Adipocyte (in vitro differentiated cells): Measurements from ENCODE around the gene MRPL20.
"Not testable (repeated sequence)": the region's sequence is repeated elsewhere in the genome, so short reads cannot be mapped to it uniquely, and the experiment has no call there.

Experiments
- DNase-seq: peaks from one replicate; pipeline ENCODE4 v3.0.0-alpha.2; 2015; ENCODE audit warnings: low read depth
- H3K27me3 ChIP-seq: replicated peaks from 2 replicates; pipeline ENCODE4 v1.7.0; 2013; ENCODE audit warnings: mild to moderate bottlenecking, low read length, moderate library complexity; ENCODE audit not compliant: control insufficient read depth, insufficient read depth
- H3K36me3 ChIP-seq: 2 replicates; pipeline ENCODE4 v1.7.0; 2013; ENCODE audit warnings: low read length, mild to moderate bottlenecking, moderate library complexity; ENCODE audit not compliant: control insufficient read depth, insufficient read depth, severe bottlenecking
- H3K4me1 ChIP-seq: 2 replicates; pipeline ENCODE4 v1.7.0; 2013; ENCODE audit warnings: mild to moderate bottlenecking, low read length, moderate library complexity; ENCODE audit not compliant: control insufficient read depth, insufficient read depth
- H3K4me3 ChIP-seq: 2 replicates; pipeline ENCODE4 v1.7.0; 2013; ENCODE audit warnings: mild to moderate bottlenecking, low read length, moderate library complexity
- H3K9ac ChIP-seq: 2 replicates; pipeline ENCODE4 v1.7.0; 2013; ENCODE audit warnings: mild to moderate bottlenecking, low read length, moderate library complexity
- H3K9me3 ChIP-seq: 2 replicates; pipeline ENCODE4 v1.7.0; 2013; ENCODE audit warnings: mild to moderate bottlenecking, low read length, moderate library complexity; ENCODE audit not compliant: control insufficient read depth

The MRPL20 gene

DNA sequence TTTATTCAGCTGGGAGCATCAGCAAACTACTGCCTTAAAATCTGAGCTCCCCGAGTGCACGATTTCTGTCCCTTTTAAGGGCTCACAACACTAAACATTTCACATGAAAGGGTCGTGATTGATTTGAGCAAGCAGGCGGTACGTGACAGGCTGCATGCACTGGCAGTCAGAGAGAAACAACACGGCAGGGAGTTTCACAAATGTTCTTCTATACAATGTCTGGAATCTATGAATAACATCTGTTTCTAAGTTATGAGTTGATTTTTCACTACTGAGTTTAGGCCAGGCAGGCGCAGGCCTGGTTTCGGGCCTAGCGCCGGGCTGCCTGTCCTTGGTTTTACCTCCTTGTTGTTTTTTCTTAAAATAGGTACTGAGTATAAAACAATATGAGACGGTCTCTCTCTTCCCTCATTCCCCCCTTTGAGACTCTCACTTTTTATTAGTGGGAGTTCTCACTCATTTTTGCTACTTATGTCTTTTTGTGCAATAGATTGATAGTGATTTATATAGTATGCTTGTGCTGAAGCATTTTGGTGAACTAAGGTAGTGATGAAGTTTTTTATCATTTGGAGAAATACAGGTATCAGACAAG, 5.3 kb upstream of the MRPL20 start:
- not testable (repeated sequence) for DNase-seq, H3K4me3 ChIP-seq, H3K9me3 ChIP-seq, H3K36me3 ChIP-seq, H3K27me3 ChIP-seq, H3K9ac ChIP-seq, H3K4me1 ChIP-seq

DNA sequence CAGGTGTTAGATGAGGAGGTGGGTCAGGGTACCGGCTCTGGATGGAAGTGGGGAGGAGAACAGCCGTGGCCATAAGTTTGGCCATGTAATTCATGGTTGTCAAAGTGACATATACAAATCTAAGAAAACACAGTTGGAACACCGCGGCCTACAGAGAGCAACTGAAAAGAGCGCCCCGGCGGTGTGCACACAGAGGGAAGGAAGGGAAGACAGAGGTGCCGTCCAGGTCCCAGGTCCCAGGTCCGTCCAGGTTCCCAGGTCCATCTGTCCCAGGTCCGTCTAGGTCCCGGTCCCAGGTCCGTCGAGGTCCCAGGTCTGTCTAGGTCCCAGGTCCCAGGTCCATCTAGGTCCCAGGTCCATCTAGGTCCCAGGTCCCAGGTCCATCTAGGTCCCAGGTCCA, 4.5 kb upstream of the MRPL20 start:
- H3K4me1 ChIP-seq: peaks cover 8% of the 10 kb centered on the region
- H3K9me3 ChIP-seq: no peaks in the 10 kb centered on the region
- DNase-seq: no peak
- H3K27me3 ChIP-seq: no peaks in the 10 kb centered on the region
- no peaks in the 10 kb centered on the region for H3K36me3 ChIP-seq
- H3K4me3 ChIP-seq: no peak overlapping the region
- H3K9ac ChIP-seq: no peak overlapping the region

DNA sequence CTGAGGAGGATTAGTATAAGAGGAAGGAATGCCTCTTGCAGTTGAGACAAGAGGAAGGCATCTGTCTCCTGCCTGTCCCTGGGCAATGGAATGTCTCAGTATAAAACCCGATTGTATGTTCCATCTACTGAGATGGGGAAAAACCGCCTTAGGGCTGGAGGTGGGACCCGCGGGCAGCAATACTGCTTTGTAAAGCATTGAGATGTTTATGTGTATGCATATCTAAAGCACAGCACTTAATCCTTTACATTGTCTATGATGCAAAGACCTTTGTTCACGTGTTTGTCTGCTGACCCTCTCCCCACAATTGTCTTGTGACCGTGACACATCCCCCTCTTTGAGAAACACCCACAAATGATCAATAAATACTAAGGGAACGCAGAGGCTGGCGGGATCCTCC, 3.1 kb upstream of the MRPL20 start:
- not testable (repeated sequence) for H3K36me3 ChIP-seq, DNase-seq, H3K9ac ChIP-seq, H3K27me3 ChIP-seq, H3K9me3 ChIP-seq, H3K4me3 ChIP-seq
- H3K4me1 ChIP-seq: peaks cover 19% of the 10 kb centered on the region

DNA sequence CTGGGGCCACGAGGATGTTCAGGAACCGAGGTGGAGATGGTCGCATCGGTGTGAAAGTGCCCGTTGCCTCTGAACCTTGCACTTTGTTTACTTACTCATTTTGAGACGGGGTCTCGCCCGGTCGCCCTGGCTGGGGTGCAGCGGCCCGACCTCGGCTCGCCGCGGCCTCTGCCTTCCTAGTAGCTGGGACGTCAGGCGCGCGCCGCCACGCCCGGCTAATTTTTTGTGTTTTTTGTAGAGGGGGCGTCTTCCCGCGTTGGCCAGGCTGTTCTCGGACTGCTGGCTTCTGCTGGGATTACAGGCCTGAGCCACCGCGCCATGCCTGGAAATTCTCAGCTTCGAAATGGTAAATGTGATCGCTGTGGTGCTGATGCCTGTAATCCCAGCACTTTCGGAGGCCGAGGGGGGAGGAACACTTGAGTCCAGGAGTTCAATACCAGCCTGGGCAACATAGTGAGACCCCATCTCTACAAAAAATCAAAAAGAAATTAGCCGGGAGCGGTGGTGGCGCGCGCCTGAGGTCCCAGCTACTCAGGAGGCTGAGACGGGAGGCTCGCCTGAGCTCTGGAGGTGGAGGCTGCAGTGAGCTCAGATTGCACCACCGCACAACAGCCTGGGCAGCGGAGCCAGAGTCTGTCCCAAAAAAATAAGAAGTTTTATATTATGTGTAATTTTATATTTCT, 684 bp upstream of the MRPL20 start:
- Histone ChIP-seq H3K9ac (peak overlapping the region; percentile 98), H3K27me3 (no peaks in the 10 kb centered on the region), H3K36me3 (peaks cover 25% of the 10 kb centered on the region), H3K4me1 (peaks cover 20% of the 10 kb centered on the region), H3K4me3 (peak overlapping the region; percentile 96), H3K9me3 (no peaks in the 10 kb centered on the region)
- DNase-seq: peak; percentile 72

DNA sequence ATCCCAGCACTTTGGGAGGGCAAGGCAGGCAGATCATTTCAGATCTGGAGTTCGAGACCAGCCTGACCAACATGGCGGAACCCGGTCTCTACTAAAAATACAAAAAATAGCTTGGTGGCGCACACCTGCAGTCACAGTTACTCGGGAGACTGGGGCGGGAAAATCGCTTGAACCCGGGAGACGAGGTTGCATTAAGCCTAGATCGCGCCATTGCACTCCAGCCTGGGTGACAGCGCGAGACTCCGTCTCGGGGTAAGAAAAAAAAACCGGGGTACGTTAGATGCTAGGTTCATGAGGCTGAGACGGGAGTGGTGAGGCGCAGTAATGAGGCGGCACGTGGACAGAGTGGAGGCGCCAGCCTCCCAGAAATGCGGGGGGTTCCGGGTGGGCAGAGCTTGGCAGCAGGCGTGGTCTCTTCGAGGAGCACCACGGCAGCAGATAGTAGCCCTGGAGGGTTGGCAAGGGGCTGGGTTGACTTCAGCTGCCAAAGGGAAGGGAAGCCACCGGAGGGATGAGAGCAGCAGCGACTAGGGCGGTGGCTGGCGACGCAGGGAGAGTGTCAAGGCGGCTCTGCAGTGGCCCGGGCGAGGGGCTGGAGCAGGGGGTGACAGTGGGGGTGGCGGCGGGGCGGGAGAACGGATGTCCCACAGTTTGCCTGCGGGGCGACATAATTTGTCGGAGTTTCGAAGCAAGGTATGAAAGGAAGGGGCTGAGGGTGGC, 832 bp downstream of the MRPL20 start:
- peak overlapping the region; percentile 98 for H3K9ac ChIP-seq
- H3K4me1 ChIP-seq: peaks cover 22% of the 10 kb centered on the region
- peaks cover 39% of the 10 kb centered on the region for H3K36me3 ChIP-seq
- H3K9me3 ChIP-seq: no peaks in the 10 kb centered on the region
- H3K4me3 ChIP-seq: peak overlapping the region; percentile 96
- H3K27me3 ChIP-seq: no peaks in the 10 kb centered on the region
- no peak for DNase-seq

DNA sequence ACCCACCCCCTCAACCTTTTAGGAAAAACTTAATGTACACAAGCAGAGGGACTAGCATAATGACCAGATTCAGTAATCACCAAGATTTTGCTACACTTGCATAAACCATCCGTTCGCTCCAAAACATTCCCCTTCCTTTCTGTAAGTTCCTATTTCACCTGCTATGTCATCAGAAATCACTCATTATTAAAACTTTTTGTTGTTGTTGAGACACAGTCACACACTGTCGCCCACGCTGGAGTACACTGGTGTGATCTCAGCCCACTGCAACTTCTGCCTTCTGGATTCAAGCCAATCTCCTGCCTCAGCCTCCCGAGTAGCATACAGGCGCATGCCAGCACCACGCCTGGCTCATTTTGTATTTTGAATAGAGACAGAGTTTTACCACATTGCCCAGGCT, 3.4 kb downstream of the MRPL20 start:
- Histone ChIP-seq H3K4me3 (no peak overlapping the region), H3K9me3 (no peaks in the 10 kb centered on the region), H3K36me3 (peaks cover 46% of the 10 kb centered on the region), H3K4me1 (peaks cover 36% of the 10 kb centered on the region), H3K27me3 (no peaks in the 10 kb centered on the region), H3K9ac (no peak overlapping the region)
- no peak for DNase-seq

DNA sequence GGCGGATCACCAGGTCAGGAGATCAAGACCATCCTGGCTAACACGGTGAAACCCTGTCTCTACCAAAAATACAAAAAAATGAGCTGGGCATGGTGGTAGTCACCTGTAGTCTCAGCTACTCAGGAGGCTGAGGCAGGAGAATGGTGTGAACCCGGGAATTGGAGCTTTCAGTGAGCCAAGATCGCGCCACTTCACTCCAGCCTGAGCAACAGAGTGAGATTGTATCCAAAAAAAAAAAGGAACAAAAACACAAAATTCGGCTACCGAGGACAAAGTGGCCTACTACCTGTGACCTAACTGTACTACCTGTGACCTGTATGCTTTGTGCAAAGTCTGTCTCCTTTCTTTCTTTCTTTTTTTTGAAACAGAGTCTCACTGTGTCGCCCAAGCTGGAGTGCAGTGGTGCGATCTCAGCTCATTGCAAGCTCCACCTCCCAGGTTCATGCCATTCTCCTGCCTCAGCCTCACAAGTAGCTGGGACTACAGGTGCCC, 4.1 kb downstream of the MRPL20 start:
- peaks cover 31% of the 10 kb centered on the region for H3K4me1 ChIP-seq
- H3K9ac ChIP-seq, H3K9me3 ChIP-seq, DNase-seq, H3K4me3 ChIP-seq, H3K27me3 ChIP-seq: not testable (repeated sequence)
- peaks cover 47% of the 10 kb centered on the region for H3K36me3 ChIP-seq

DNA sequence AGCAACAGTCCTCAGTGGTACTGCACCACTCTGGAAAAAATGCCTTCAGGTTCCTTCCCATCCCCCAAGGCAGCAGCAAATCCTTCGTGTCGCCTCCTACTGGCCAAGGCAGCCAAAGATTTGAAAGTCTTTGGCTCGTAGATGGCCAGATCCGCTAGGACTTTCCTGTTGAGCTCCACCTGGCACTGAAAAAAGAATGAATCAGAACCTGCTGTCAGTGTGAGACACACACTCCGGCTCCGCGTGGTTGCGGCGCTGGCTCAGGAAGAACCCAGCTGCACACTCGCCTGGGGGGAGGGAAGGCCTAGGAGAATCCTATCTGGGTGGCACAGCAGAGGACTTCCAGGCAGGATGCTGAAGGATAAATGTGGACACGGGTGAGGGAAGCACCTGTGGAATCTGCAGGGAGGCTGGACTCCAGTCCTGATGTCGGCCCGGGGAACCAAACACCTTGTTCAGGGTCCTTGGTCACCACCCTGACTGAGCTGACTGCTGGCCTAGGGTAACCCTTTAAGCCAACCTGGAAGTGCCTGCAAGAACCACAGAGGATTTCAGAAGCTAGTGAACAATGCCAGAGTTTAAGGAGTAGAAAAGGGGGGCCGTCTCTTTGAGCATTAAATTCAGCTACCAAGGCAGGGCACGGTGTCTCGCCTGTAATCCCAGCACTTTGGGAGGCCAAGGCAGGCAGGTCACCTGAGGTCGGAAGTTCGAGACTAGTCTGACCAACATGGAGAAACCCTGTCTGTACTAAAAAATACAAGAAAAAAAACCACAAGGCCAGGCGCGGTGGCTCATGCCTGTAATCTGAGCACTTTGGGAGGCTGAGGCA, 4.8 kb downstream of the MRPL20 start:
- Histone ChIP-seq H3K9ac (no peak overlapping the region), H3K36me3 (peaks cover 54% of the 10 kb centered on the region), H3K9me3 (no peaks in the 10 kb centered on the region), H3K4me1 (peaks cover 37% of the 10 kb centered on the region), H3K27me3 (no peaks in the 10 kb centered on the region), H3K4me3 (no peak overlapping the region)
- peak; percentile 75 for DNase-seq

DNA sequence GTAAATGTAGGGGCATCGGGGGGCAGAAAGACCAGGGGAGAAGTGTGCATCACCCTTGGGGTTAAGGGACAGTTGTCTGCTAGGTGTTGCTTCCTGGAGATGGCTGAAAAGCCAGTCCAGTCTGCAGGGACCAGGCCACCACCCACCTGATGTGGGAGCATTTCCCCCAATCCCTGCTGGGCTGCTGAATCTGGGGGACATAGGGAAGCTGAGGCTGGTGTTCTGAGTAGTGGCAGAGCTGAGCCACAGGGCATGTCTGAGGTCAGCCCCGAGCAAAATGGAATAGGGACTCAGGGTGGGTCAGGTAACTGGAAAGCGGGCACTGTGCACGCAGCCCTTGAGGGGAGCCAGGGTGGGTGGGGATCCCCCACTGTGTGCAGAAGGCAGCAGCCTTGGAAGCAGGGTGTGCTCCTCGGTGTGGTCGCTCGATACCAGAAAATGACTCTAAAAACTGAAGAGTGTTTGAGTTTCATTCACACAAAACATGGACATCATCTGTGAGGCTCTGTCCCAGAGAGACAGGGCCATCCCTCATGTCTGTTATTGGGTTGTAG, 5.6 kb downstream of the MRPL20 start:
- H3K36me3 ChIP-seq: peaks cover 59% of the 10 kb centered on the region
- peaks cover 42% of the 10 kb centered on the region for H3K4me1 ChIP-seq
- no peaks in the 10 kb centered on the region for H3K9me3 ChIP-seq
- H3K9ac ChIP-seq: no peak overlapping the region
- H3K27me3 ChIP-seq: no peaks in the 10 kb centered on the region
- no peak overlapping the region for H3K4me3 ChIP-seq
- no peak for DNase-seq

DNA sequence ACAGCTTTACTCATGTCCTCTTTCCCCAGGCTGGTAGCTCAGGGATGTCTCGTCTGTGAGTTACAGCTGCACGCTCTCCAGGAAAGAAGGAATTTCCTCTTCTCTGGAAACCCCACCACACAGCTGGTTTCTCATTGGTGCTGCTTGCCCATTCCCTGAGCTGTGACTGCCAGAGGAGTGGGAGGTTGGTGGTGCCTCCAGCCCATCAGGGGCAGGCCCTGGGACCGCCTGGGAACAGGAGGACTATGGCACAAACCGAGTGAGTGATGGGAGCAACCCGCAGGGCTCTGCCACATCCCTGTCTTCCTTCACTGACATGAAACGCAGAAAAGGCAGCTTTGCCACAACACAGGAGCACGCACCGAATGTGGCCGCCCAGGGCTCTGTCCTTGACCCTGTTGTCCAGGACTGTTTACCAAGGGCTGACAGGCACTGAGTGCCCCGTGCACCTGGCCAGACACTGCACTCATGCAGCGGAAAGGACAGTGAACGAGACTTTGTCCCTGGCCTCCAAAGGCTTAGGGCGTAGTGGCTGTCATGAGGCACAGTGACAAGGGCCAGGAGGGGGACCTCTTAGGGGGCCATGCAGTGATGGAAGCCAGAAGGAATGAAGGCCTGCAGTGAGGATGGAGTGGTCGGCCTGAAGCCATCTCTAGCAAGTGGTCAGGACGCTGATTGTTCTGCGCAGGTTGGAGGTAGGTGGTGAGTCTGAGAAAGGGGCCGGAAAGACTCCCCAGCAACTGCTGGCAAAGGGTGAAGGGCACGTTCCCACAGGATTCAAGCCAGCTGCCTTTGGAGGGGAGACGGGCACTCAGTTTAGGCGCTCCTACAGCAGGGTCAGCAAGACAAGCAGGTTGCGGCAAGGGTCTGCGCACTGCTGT, 6.3 kb downstream of the MRPL20 start:
- peaks cover 59% of the 10 kb centered on the region for H3K36me3 ChIP-seq
- DNase-seq: no peak

More for the DNA sequence above, 6.3 kb downstream of the MRPL20 start:
- peaks cover 36% of the 10 kb centered on the region for H3K4me1 ChIP-seq
- no peaks in the 10 kb centered on the region for H3K27me3 ChIP-seq
- peak overlapping the region; percentile 91 for H3K4me3 ChIP-seq
- H3K9me3 ChIP-seq: no peaks in the 10 kb centered on the region
- peak overlapping the region; percentile 93 for H3K9ac ChIP-seq
